HL-60 (cell line): Measurements from ENCODE around the gene RTL3.

ENCODE experiments used
- DNase-seq, 2 experiments: peaks; one replicate each; pipeline ENCODE4 v3.0.0-alpha.2; 2010 to 2020; ENCODE audit warnings: low read depth in 1 of 2, low spot score in 1 of 2
- H3K27ac ChIP-seq: fragments of 250-450 bp; sonication (Bioruptor Pico); replicated peaks from 2 replicates; pipeline ENCODE4 v1.5.1; 2020; ENCODE audit warnings: mild to moderate bottlenecking, moderate library complexity
- H3K27me3 ChIP-seq: fragments of 250-450 bp; sonication (Bioruptor Pico); 2 replicates; pipeline ENCODE4 v1.5.1; 2021; ENCODE audit warnings: mild to moderate bottlenecking, moderate library complexity; ENCODE audit not compliant: insufficient read depth, poor library complexity, severe bottlenecking
- H3K4me3 ChIP-seq: replicated peaks from 2 replicates; pipeline ENCODE4 v1.5.1; 2011; ENCODE audit warnings: mild to moderate bottlenecking, control low read depth, low read length; ENCODE audit not compliant: insufficient read depth
- GABPA ChIP-seq: IDR thresholded peaks from 2 replicates; pipeline ENCODE4 v1.6.1; 2012; ENCODE audit warnings: low read depth
- POLR2AphosphoS5 ChIP-seq: IDR thresholded peaks from 2 replicates; pipeline ENCODE4 v1.6.1; 2012; ENCODE audit warnings: low read depth
- SPI1 ChIP-seq: IDR thresholded peaks from 2 replicates; pipeline ENCODE4 v1.6.1; 2012; ENCODE audit warnings: low read depth, mild to moderate bottlenecking, borderline replicate concordance
- TF ChIP-seq, protein P1 (sequence below): IDR thresholded peaks from 2 replicates; pipeline ENCODE4 v1.6.1; 2012; ENCODE audit warnings: low read depth; ENCODE audit not compliant: insufficient replicate concordance
- TF ChIP-seq, protein P2 (sequence below): IDR thresholded peaks from one replicate; pipeline ENCODE4 v1.5.1; 2011; ENCODE audit warnings: low read length, control low read depth, inconsistent platforms; ENCODE audit not compliant: insufficient read depth

RTL3 gene

DNA sequence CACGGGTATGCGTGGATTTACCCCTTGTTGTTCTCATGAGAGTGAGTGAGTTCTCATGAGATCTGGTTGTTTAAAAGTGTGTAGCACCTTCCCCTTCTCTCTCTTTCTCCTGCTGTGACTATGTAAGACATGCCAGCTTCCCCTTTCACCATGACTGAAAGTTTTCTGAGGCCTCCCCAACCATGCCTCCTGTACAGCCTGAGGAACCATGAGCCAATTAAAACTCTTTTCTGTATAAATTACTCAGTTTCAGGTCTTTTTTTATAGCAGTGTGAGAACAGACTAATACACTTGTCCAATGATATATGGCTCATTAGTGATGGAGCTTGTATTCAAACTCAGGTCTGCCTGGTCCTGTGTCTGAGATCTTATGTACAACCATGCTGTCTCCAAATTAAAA lies 28.5 kb upstream of the RTL3 start:
- no peak overlapping the region for H3K4me3 ChIP-seq
- TF ChIP-seq, protein P1, sequence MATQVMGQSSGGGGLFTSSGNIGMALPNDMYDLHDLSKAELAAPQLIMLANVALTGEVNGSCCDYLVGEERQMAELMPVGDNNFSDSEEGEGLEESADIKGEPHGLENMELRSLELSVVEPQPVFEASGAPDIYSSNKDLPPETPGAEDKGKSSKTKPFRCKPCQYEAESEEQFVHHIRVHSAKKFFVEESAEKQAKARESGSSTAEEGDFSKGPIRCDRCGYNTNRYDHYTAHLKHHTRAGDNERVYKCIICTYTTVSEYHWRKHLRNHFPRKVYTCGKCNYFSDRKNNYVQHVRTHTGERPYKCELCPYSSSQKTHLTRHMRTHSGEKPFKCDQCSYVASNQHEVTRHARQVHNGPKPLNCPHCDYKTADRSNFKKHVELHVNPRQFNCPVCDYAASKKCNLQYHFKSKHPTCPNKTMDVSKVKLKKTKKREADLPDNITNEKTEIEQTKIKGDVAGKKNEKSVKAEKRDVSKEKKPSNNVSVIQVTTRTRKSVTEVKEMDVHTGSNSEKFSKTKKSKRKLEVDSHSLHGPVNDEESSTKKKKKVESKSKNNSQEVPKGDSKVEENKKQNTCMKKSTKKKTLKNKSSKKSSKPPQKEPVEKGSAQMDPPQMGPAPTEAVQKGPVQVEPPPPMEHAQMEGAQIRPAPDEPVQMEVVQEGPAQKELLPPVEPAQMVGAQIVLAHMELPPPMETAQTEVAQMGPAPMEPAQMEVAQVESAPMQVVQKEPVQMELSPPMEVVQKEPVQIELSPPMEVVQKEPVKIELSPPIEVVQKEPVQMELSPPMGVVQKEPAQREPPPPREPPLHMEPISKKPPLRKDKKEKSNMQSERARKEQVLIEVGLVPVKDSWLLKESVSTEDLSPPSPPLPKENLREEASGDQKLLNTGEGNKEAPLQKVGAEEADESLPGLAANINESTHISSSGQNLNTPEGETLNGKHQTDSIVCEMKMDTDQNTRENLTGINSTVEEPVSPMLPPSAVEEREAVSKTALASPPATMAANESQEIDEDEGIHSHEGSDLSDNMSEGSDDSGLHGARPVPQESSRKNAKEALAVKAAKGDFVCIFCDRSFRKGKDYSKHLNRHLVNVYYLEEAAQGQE: no peak
- peak; percentile 41; the same call in 1 of the 2 replicates for TF ChIP-seq SPI1
- H3K27ac ChIP-seq: peak overlapping the region; percentile 49
- DNase-seq: peak; percentile 13 to 61
- no peaks in the 10 kb centered on the region for H3K27me3 ChIP-seq

DNA sequence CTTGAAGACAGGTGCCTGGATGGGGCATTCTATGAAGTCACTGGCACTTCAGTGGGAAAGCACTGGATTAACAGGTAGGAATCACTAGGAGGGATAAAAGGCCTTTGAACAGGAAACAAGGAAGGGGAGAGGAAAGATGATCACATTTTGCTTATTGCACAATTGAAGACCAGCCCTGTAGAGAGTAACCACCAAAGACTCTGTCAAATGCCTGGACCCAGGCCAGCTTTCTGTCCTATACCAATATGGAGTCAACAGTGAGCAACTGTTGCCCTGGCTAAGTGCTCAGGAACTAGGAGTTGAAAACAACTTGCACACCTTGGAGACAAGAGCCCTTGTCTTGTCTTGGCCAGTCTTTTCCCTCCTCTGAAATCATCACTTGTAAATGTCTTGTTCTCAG lies 14.1 kb upstream of the RTL3 start:
- DNase-seq: peak; percentile 14 to 38
- no peak overlapping the region for H3K4me3 ChIP-seq

DNA sequence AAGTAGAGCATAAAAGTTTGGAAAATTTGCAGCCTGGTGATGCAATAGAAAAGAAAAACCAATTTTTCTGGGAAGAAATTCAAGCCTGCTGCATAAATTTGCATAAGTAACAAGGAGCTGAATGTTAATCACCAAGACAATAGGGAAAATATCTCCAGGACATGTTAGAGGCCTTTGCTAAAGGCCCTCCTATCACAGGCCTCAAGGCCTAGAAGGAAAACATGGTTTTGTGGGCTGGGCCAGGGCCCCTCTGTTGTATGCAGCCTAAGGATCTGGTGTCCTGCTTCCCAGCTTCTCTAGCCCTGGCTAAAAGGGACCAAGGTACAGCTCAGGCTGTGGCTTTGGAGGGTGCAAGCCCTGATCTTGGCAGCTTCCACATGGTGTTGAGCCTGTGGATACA lies 6.2 kb upstream of the RTL3 start:
- no peak overlapping the region for H3K27ac ChIP-seq
- TF ChIP-seq, protein P1: no peak
- TF ChIP-seq, protein P2, sequence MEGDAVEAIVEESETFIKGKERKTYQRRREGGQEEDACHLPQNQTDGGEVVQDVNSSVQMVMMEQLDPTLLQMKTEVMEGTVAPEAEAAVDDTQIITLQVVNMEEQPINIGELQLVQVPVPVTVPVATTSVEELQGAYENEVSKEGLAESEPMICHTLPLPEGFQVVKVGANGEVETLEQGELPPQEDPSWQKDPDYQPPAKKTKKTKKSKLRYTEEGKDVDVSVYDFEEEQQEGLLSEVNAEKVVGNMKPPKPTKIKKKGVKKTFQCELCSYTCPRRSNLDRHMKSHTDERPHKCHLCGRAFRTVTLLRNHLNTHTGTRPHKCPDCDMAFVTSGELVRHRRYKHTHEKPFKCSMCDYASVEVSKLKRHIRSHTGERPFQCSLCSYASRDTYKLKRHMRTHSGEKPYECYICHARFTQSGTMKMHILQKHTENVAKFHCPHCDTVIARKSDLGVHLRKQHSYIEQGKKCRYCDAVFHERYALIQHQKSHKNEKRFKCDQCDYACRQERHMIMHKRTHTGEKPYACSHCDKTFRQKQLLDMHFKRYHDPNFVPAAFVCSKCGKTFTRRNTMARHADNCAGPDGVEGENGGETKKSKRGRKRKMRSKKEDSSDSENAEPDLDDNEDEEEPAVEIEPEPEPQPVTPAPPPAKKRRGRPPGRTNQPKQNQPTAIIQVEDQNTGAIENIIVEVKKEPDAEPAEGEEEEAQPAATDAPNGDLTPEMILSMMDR: no peak
- TF ChIP-seq SPI1: no peak
- DNase-seq: no peak
- H3K27me3 ChIP-seq: no peaks in the 10 kb centered on the region
- no peak overlapping the region for H3K4me3 ChIP-seq

More for the DNA sequence above, 14.1 kb upstream of the RTL3 start:
- no peak overlapping the region for H3K27ac ChIP-seq
- H3K27me3 ChIP-seq: no peaks in the 10 kb centered on the region
- TF ChIP-seq GABPA (no peak), POLR2AphosphoS5 (no peak), SPI1 (no peak)
- TF ChIP-seq, protein P2: no peak
- TF ChIP-seq, protein P1: no peak

DNA sequence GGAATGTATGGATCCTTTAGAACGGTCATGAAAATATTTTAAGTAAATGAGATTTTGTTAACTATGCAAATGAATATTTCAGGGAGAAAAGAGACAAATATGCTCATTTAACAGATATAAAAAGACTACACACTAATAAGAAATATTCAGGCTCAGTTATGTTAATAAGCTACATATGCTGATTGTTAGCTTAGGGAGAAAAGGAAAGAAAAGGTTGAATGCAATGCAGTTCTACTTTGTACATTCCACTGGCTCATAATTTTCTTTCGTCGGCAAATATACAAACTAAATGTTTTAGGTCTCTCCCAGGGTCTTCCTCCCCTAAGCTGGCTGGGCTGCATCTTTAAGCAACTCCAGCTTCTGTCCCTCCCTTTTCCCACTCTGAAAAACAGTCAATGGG lies 2.7 kb upstream of the RTL3 start:
- TF ChIP-seq, protein P1: no peak
- no peak for TF ChIP-seq POLR2AphosphoS5
- TF ChIP-seq, protein P2: no peak
- TF ChIP-seq SPI1: no peak
- TF ChIP-seq GABPA: no peak
- Histone ChIP-seq H3K4me3 (no peak overlapping the region), H3K27ac (no peak overlapping the region), H3K27me3 (no peaks in the 10 kb centered on the region)
- no peak for DNase-seq
